Measurements from ENCODE around the gene PRDM15.
A peak's percentile ranks its signal among the peaks of the same experiment; 100 is the strongest.

PRDM15 gene

GRCh38 chr21:41823906-41824305 lies 55.2 kb downstream of the PRDM15 start:
- no peak for DNase-seq (ENCODE audit: low spot score)

GRCh38 chr21:41823166-41823565 lies 56.0 kb downstream of the PRDM15 start:
- DNase-seq (ENCODE audit: low spot score): no peak

- no peak for DNase-seq (ENCODE audit: low spot score)
Observed at GRCh38 chr21:41821756-41822431, 57.2 kb downstream of the PRDM15 start.

GRCh38 chr21:41821081-41821755 lies 57.9 kb downstream of the PRDM15 start:
- no peak for DNase-seq (ENCODE audit: low spot score)

- no peak for DNase-seq (ENCODE audit: low spot score)
Observed at GRCh38 chr21:41820384-41821080, 58.6 kb downstream of the PRDM15 start.

GRCh38 chr21:41819856-41820281 lies 59.3 kb downstream of the PRDM15 start:
- DNase-seq (ENCODE audit: low spot score): no peak

GRCh38 chr21:41819236-41819855 lies 59.8 kb downstream of the PRDM15 start:
- no peak for DNase-seq (ENCODE audit: low spot score)

- no peak for DNase-seq (ENCODE audit: low spot score)
Observed at GRCh38 chr21:41817877-41818855, 61.0 kb downstream of the PRDM15 start.

- peak; percentile 1 for DNase-seq (ENCODE audit: low spot score)
Observed at GRCh38 chr21:41817228-41817627, 61.9 kb downstream of the PRDM15 start.

- DNase-seq (ENCODE audit: low spot score): peak; percentile 57
Observed at GRCh38 chr21:41816583-41817165, 62.5 kb downstream of the PRDM15 start.

- DNase-seq (ENCODE audit: low spot score): no peak
Observed at GRCh38 chr21:41815652-41816582, 63.2 kb downstream of the PRDM15 start.

GRCh38 chr21:41813226-41813625 lies 65.9 kb downstream of the PRDM15 start:
- no peak for DNase-seq (ENCODE audit: low spot score)

GRCh38 chr21:41812679-41813078 lies 66.5 kb downstream of the PRDM15 start:
- no peak for DNase-seq (ENCODE audit: low spot score)

GRCh38 chr21:41810597-41810932 lies 68.6 kb downstream of the PRDM15 start:
- no peak for DNase-seq (ENCODE audit: low spot score)

- no peak for DNase-seq (ENCODE audit: low spot score)
Observed at GRCh38 chr21:41809891-41810596, 69.1 kb downstream of the PRDM15 start.

GRCh38 chr21:41808846-41809245 lies 70.3 kb downstream of the PRDM15 start:
- no peak for DNase-seq (ENCODE audit: low spot score)

GRCh38 chr21:41808094-41808493 lies 71.0 kb downstream of the PRDM15 start:
- no peak for DNase-seq (ENCODE audit: low spot score)

GRCh38 chr21:41806773-41807172 lies 72.4 kb downstream of the PRDM15 start:
- DNase-seq (ENCODE audit: low spot score): no peak

- no peak for DNase-seq (ENCODE audit: low spot score)
Observed at GRCh38 chr21:41805643-41806042, 73.5 kb downstream of the PRDM15 start.

All from CD4-positive, alpha-beta T cell treated with Interleukin-2 at 100 ng/mL for 4 hours (primary cell).